H1 (cell line): ENCODE measurements around the gene MRC2.

Experiments
- POLR2A ChIP-seq, 2 experiments: IDR thresholded peaks; 1 replicate in 1 of 2; 2 replicates in 1 of 2; pipeline ENCODE4 v1.6.1; 2011; ENCODE audit warnings: low read depth in 2 of 2, low read length in 2 of 2, mild to moderate bottlenecking in 2 of 2; ENCODE audit errors: control extremely low read depth in 1 of 2
- POLR2AphosphoS5 ChIP-seq: IDR thresholded peaks from 2 replicates; pipeline ENCODE4 v1.6.1; 2011; ENCODE audit warnings: low read depth, low read length
- SIX5 ChIP-seq: IDR thresholded peaks from 2 replicates; pipeline ENCODE4 v1.6.1; 2011; ENCODE audit warnings: mild to moderate bottlenecking, low read depth, low read length
- YY1 ChIP-seq: IDR thresholded peaks from 2 replicates; pipeline ENCODE4 v1.6.1; 2011; ENCODE audit warnings: low read depth, mild to moderate bottlenecking, low read length
- TF ChIP-seq, protein P1 (sequence below), 3 experiments: IDR thresholded peaks; 1 replicate in 2 of 3; 2 replicates in 1 of 3; pipeline versions ENCODE4 v1.5.1 to v1.6.1; 2011; ENCODE audit warnings: low read length in 3 of 3, mild to moderate bottlenecking in 3 of 3, inconsistent platforms in 2 of 3, low read depth in 1 of 3, moderate library complexity in 1 of 3; ENCODE audit not compliant: insufficient read depth in 1 of 3; ENCODE audit errors: control extremely low read depth in 1 of 3

DNA sequence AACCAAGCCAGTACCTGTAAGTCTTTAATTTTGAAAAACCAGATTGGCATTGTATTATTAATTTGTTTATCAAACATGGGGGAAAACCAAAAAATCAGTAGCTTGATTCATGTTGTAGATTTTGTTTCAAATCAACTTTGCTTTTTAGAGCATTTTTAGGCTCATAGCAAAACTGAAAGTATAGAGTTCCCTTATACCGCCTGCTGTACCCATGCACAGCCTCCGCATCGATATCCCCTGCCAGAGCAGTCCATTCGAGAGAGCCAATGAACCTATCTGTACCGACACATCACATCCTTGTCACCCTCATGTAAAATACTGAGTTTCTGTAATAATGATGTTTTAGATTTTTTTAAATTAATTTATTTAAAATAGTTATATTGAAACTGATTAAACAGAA is 16.2 kb upstream of the MRC2 start:
- TF ChIP-seq, protein P1, sequence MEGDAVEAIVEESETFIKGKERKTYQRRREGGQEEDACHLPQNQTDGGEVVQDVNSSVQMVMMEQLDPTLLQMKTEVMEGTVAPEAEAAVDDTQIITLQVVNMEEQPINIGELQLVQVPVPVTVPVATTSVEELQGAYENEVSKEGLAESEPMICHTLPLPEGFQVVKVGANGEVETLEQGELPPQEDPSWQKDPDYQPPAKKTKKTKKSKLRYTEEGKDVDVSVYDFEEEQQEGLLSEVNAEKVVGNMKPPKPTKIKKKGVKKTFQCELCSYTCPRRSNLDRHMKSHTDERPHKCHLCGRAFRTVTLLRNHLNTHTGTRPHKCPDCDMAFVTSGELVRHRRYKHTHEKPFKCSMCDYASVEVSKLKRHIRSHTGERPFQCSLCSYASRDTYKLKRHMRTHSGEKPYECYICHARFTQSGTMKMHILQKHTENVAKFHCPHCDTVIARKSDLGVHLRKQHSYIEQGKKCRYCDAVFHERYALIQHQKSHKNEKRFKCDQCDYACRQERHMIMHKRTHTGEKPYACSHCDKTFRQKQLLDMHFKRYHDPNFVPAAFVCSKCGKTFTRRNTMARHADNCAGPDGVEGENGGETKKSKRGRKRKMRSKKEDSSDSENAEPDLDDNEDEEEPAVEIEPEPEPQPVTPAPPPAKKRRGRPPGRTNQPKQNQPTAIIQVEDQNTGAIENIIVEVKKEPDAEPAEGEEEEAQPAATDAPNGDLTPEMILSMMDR (IDR thresholded peaks at IDR 0.05; ENCODE audit: control extremely low read depth in 1 of 3, insufficient read depth in 1 of 3, low read depth in 1 of 3, low read length in 3 of 3), result no peak
- TF ChIP-seq POLR2A (IDR thresholded peaks at IDR 0.05; ENCODE audit: control extremely low read depth in 1 of 2, low read depth in 2 of 2, low read length in 2 of 2) (no peak), SIX5 (no peak), YY1 (no peak), POLR2AphosphoS5 (no peak)
